OCI-M2 (cell line): ENCODE results near the gene CAV3.

ENCODE experiments used
- DNase-seq: peaks from one replicate; lab custom pipeline; 2025; ENCODE audit not compliant: unreplicated experiment; lab: John Stamatoyannopoulos, UW

Gene CAV3

DNA sequence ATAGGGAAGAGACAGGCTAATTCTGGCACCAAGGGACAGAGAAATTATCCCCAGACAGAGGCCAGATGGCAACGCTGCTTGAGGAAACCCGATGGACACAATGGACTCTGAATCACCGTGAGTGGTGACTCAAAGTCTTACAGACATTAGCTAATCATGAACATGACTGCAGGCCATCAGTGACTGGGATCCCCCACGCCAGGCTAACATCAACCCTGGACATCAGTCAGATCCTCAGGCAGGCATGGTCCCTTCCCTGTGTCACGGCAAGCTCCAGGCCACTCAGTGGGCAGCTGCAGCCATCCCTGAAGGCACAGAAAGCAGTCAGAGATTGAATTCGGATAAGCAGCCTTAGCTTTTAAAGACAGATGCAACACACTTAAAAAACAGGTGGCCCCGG, 59.6 kb downstream of the CAV3 start:
- no peak for DNase-seq

DNA sequence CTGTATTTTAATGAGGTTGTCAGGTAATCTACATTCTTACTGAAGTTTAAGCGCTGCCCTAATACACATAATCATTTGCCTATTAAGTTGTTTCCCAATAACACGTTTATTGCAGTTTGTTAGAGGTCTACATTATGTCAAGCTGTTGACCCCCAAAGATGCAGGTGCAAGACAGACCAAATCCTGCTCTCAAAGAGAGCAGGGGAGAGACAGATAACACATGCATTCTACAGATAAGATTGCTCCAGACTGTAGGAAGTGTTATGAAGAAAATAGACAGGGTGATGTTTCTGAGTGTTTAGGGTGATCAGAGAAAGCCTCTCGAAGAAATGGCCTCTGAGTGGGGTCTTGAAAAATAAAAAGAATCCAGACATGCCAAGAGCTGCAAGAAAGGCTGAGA, 60.6 kb downstream of the CAV3 start:
- DNase-seq, result no peak
